HG03575 (cell line): ENCODE results near the gene SMS.
"Not testable (repeated sequence)": the region's sequence is repeated elsewhere in the genome, so short reads cannot be mapped to it uniquely, and the experiment has no call there.

Experiments used
- ATAC-seq: cut with Tn5 transposase; IDR thresholded peaks from one replicate; pipeline ENCODE4 v1.9.1; 2021; ENCODE audit not compliant: unreplicated experiment, insufficient number of reproducible peaks, low FRiP score; ENCODE audit errors: extremely low read depth

The SMS gene

DNA sequence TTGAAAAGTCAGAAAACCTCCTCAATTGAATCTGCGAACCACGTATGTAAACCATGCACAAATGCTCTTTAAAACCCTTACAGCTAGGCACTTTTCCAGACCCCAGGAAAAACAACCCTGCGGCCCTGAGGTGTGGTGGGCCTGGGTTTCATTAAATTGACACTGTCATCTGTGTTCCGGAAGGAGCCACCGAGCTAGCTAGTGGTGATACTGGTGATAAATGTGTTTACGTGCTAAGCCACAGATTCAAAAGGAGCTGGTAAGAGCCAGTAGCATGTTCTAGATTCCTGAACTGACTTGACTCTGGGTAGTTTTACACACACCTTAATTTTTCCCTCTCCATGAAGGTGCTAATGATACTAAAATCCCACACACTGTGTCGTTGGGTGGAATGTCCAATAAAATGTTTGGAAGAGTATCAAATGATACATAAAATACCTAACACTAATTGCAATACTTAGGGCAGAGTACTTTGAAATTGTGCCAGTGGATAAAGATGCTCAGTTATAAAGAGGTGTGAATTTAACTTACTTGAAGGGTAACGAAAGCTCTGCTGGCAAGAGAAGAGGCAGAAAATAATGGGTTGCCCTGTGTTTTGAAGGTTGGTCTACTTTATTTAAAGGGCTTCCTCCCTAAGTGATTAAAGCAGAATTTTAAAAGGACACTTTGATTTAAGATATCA, 8.5 kb downstream of the SMS start:
- no peak for ATAC-seq

DNA sequence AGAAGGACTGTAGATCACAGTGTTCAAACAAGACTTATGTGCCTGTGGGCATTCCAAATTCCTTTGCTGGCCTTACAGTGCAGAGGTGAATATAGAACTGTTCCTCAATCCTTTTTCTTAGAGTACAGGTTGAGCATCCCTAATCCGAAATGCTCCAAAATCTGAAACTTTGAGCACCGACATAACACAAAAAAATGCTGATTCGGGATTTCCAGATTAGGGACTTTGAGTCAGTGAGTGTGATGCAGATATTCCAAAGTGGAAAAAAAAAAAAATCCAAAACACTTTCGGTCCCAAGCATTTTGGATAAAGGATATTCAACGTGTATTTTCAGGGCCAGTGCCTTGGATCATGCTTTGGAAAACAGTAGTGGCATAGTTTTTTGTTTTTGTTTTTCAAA, 9.2 kb downstream of the SMS start:
- no peak for ATAC-seq

DNA sequence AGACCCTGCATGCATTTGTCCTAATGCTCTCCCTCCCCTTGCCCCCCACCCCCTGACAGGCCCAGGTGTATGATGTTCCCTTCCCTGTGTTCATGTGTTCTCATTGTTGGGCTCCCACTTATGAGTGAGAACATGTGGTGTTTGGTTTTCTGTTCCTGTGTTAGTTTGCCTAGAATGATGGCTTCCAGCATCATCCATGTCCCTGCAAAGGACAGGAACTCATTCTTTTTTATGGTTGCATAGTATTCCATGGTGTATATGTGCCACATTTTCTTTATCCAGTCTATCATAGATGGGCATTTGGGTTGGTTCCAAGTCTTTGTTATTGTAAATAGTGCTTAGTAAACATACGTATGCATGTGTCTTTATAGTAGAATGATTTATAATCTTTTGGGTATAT, 10.0 kb downstream of the SMS start:
- ATAC-seq, result not testable (repeated sequence)

DNA sequence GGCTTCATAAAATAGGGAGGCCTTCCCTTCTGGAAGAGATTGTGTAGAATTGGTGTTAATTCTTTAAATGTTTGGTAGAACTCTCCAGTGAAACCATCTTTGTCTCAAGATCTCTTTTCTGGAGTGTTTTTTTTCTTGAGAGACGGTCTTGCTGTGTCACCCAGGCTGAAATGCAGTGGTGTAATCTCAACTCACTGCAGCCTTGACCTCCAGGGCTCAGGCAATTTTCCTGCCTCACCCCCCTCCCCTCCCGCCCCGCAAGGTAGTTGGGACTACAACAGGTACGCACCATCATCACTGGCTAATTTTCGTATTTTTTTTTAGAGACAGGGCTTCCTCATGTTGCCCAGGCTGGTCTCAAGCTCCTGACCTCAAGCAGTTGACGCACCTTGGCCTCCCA, 12.1 kb downstream of the SMS start:
- ATAC-seq, result no peak

DNA sequence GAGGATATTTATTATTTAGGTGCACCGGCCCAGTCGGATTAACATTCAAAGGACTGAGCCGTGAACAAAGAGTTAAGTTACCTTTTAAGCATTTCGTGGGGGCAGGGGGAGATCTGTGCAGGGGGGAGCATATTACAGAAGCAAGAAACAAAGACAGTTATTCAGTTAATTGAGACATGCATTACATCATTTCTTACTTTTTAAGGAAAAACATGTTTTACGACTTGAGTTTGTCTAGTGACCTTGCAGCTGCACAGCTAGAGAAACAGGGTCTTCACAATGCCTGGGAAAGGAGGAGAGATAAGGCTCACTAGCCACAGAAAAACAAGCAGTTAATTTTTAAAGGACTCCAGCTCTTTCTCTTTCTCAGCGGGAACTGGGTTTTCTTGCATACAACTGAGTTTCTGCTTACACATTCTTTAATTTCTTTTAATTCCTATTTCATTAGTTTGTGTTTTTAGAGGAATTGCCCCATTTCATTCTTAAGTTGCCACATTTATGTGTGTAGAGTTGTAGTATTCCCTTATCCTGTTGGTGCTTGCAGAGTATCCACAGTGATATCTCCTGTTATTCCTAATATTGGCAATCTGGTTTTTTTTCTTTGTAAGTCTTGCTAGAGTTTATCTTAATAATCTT, 12.8 kb downstream of the SMS start:
- not testable (repeated sequence) for ATAC-seq

DNA sequence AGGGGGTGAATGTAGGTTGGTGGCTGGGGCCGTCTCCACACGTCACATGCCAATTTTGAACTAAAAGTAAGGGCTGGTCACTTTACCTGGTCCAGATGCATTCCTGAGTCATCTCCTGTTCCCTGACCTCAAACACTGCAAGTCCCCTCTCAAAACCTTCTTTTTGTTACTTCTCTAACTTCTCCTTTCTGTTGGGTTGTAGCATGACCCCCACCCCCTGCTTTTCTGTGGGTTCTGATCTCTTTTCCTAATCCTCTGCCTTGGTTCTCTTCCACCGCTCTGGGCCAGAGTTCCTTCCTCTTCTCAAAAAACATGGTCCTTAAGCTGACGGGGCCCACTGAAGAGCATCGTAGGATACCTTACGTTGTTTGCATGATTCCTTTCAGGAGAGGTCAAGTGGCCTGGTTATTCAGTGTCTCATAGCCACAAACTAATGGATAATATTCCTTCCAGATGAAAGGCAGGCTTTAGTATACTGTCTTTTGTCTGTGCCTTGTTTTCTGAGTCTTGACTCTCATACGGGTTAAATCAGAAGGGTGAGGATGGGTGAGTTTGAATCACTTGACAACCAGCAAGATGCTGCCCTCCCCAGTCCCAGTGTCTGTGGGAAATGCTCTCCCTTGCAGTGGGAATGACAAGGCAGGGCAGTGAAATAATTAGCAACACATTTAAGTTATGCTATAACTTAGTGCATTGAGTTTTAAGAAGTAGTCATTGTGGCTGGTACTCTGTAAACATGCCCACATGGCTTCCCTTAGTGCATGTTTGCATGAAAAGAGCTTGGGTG, 15.1 kb downstream of the SMS start:
- no peak for ATAC-seq

DNA sequence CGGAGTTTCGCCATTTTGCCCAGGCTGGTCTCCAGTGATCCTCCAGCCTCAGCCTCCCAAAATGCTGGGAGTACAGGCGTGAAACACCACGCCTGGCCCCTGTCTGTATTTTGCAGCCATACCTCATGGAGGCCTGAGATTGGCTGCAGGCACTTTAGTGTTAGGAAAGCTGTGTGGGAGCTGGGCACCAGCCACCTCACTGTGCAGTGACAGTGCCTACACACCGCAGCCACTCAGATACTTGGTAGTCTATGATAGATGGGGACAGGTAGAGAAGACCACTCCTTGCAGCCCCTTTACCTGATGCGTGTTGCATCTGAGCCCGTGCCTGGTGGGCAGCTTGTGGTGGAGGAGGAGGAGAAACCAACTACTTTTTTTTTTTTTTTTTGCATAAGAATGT, 16.3 kb downstream of the SMS start:
- no peak for ATAC-seq

DNA sequence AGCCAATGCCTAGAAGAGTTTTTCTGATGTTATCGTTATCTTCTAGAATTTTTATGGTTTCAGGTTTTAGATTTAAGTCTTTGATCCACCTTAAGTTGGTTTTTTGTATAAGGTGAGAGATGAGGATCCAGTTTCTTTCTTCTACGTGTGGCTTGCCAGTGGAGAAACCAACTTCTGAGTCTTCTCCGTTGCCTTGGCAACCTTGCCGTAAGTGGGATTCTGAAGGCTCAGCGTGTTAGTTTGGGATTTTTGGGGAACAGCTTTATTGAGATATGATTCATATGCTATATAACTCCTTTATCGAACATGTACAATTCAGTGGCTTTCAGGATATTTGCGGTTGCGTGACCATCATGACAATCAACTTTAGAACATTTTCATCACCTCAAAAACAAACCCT, 17.7 kb downstream of the SMS start:
- no peak for ATAC-seq

DNA sequence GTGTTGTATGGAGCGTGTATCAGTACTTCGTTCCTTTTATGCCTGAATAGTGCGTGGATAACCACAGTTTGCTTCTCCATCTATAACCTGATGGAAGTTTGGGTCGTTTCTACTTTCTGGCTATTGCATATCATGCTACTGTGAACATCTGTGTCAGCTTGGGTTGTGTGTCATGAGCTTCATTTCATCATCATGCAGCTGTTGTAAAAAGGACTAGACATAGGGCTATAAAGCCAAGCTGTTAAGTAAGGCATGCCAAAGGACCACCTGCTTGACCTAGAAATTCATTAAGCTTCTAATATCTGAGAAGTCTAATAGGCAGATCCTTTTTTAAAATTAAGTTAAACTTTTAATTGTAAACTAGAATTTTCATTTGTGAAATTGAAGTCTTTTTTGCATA, 18.4 kb downstream of the SMS start:
- ATAC-seq, result no peak

DNA sequence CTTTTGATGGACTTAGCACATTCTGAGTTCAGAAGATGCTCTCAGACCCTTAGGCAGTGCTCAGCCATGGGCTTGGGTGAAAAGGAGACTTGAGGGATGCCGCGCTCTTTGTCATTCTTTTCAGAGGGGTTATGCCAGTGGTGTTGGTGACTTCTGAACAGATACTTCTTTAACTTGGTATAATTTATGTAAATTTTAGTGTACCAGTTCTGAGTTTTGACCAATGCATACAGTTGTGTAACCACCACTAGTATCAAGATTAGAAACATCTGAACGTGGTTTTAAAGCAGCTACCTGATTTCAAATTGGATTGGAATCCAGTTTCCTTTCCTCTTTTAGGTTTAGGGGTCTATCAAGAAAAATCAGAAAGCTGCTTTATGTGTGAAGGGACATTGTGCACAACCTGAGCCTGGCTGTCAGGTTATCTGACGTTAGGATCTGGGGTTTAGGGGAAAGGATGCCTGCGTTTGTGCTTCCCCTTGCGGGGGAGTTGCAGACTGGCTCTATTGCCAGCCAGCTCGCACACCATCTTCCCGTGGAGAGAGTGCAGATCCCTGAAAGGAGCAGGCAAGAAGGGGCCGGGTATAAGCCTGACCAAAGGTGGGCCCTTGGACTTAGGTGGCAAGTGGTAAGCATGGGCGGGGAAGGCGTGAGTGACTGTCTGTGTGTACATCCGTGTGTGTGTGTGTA, 19.0 kb downstream of the SMS start:
- ATAC-seq, result no peak

DNA sequence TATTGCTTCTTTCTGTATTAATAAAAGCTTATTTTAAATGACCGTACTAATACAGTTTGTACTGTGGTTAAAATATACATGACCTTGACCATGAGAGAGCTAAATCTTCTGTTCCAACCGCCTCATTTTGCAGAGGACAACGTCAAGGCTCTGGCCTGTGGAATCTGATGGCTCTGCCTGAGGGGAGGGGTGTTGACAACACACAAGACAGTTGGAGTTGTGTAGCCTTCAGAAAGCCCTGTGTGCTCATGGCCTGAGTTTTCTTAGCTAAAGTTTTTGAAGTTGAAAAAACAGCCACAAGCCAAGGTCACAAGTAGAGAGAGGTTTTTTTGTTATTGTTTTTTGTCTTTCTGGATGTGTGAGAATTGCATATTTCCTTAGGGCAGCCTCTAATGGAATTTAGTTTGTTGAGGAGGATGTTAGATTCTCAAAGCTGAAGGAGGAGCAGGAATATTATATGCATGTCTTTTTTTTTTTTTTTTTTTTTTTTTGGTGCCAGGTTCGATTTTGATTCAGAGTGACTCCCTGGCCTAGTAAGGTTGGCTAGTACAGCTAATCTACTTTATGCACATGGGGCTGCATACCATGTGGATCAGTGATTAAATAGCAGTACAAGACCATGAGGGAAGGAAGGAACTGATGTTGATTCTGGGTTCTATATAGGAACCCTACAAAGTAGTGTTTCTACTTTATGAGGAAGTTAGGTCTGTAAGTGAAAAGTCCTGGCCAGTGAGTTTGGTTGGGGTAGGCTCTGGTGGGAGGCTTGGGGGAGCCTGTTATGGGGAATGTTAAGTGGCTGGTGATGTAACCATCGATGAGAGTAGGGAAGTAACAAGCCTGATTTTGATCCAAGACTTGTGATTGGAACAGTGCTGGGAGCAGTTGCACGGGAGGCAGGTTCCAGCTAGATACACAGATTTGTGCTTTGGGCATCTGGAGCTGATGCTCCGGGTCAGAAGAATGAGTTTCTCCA, 20.3 kb downstream of the SMS start:
- no peak for ATAC-seq

DNA sequence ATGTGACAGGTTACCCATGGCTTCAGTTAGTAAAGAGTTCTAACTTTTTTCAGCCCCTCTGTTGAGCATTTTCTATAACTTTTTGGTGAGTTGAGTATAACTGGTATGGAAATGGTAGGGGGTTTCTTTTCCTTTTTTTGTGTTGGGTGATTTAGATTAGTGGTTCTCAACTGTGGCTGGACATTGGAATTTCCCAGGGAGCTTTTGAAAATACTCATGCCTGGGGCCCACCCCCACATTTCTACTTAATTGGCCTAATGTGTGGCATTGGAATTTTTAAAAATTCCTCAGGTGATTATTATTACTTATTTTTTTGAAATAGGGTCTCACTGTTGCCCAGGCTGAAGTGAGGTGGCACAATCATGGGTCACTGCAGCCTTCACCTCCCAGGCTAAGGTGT, 21.9 kb downstream of the SMS start:
- ATAC-seq, result no peak

DNA sequence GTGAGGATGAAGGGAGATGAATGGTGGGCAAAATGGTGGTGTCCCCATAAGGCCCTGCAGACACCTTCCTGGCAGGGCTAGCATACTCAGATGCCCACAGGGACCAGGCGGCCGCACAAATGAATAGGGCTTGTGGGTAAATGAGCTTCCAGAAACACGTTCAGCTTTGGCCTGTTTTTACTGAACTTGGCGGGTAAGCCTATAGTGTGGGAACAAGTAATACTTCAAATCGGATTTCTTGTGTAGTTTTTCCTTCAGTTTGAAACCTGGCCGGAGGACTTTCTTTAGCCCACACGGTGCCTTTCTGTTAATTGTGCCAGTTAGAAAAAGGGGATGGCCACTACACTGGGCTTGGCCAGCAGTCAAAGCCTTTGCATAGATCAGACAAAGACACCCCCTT, 22.8 kb downstream of the SMS start:
- ATAC-seq, result no peak

DNA sequence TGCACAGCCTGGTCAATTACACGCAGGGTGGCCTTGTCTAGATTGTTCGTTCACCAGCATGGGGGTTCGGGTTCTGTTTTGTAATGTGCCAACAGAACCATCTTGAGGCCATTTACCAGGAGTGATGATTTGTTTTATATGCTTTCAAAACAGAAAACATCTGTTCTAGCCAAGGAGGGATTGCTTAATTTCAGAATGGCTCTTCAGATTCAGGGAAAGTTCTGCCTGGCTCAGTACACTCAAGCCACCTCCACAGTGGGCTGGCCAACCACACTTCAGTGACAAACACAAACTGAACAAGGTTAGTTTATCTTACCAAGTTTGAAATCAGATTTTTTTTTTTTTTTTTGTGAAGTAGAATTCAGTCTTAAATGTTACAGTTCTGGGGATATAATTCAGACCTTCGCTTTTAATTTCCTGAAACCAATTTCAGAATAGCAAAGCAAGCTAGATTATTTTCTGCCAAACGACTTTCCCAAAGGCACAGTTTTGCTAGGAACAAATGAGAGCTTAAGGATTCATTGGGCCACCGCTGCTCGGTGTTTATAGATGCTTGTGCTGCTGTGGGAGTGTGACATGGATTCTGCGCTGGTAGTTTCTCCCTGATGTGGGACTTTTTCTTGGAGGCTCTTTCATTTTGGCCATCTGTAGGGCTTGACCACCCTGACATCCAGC, 23.4 kb downstream of the SMS start:
- no peak for ATAC-seq

DNA sequence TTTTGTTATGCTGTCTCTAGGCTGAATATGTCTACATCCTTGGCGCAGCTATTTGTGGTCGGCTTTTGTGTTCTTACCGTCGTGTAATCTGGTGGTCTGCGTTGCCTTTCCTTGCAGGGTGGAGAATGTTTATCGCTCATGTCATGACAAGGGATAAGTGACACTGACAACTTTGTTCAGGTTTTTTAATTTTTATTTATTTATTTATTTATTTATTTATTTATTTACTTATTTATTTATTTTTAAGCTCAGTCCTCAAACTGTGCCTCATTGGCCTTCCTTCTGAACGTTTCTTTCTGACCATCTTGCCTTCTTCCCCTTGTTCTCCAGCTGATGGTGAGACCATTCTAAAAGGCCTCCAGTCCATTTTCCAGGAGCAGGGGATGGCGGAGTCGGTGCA, 26.4 kb downstream of the SMS start:
- ATAC-seq, result no peak

DNA sequence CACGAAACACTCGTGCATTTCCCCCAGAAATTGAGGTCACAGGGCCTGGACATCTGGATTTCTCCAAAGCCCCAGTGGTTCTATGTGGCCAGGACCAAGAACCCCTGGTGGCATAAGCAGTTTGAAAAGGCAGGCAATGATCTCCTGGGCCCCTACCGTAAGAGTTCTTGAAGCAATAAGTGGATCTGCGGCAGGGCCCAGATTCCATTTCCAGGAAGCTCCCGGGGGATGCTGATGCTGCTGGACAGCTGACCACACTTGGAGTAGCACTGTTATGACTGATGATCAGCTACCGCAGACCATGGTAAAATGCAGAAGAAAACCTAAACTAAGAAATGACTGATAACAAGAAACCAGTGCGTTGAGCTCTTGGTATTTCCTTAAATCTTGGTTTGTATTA, 27.8 kb downstream of the SMS start:
- ATAC-seq, result no peak

DNA sequence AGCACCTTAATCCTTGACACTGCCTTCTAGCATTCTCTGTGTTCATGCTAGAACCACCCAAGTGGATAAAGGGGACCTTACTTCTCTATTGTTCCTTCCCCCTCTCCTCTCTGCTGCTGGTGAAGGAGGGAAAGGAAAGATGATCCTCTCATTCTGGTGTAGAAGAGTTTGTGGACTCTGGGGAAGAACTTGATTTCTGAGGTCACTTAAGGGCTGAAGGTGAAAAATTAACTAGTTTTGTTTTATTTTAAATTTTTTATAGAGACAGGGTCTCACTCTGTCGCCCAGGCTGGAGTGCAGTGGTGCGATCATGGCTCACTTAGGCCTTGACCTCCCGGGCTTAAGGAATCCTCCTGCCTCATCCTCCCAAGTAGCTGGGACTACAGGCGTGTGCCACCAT, 29.8 kb downstream of the SMS start:
- ATAC-seq, result no peak

DNA sequence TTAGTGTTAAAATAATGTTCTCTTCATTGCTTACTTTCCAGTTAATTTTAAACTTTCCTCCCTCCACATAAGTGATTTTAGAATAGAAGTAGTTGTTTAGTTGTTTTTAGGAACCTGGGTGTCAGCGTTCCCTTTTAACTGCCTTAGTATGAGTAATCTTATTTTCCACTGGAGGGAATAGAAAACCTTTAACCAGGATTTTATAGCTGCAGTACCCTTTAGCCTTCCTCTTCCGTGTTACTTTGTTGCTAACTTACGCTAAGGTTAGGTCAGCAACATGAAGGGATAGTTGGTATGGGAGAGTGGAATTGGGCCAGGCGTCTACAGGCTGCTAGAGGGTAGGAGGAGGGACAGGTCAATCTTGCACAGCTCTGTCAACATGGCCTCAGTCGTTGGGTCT, 31.5 kb downstream of the SMS start:
- ATAC-seq, result no peak
